A549 (cell line): ENCODE results near the gene P4HB. TPM values are rescaled to one million over a fixed set of nuclear protein-coding genes. Genes with fewer than 3 reads are reported as not detected.

Experiments
- ATAC-seq, 2 experiments: fragments of 200-7000 bp in 1 of 2; fragments of >200 bp in 1 of 2; cut with Nextera tagmentation in 1 of 2; cut with Tn5 transposase in 1 of 2; 3 replicates each; pipeline versions ENCODE4 v1.8.0 to v1.9.1; 2018 to 2020; ENCODE audit warnings: mild to moderate bottlenecking in 1 of 2, moderate library complexity in 1 of 2
- CTCF ChIA-PET: fragments of 300-600 bp; sonication (Branson Sonifier 250); formaldehyde crosslinking; extraction: SDS; loops from one replicate; lab custom pipeline; 2021; ENCODE audit warnings: antibody characterized with exemption, inconsistent platforms; lab: Yijun Ruan, JAX
- POLR2A ChIA-PET: fragments of 350-600 bp; formaldehyde crosslinking; extraction: SDS; loops from one replicate; lab custom pipeline; 2021; ENCODE audit warnings: antibody characterized with exemption, inconsistent platforms; lab: Yijun Ruan, JAX
- DNase-seq, 2 experiments: peaks; one replicate each; pipeline versions ENCODE4 v3.0.0 to v3.0.0-alpha.2; 2011 to 2016; ENCODE audit warnings: low read depth in 1 of 2, low spot score in 1 of 2
- FAIRE-seq: peaks from 2 replicates; lab custom pipeline; 2011; peaks lifted over from hg19 to GRCh38; lab: Jason Lieb, UNC
- H3K27ac ChIP-seq, 2 experiments: fragments of >200 bp; sonication (Bioruptor Twin); formaldehyde crosslinking; 3 replicates each; pipeline ENCODE4 v1.5.1; 2016 to 2017
- H3K4me1 ChIP-seq: fragments of >200 bp; sonication (Bioruptor Twin); formaldehyde crosslinking; 3 replicates; pipeline ENCODE4 v1.6.1; 2016
- H3K4me2 ChIP-seq: fragments of >200 bp; sonication (Bioruptor Twin); formaldehyde crosslinking; 3 replicates; pipeline ENCODE4 v1.6.1; 2016
- H3K4me3 ChIP-seq: fragments of >200 bp; sonication (Bioruptor Twin); formaldehyde crosslinking; 3 replicates; pipeline ENCODE4 v1.5.1; 2016
- H3K9me3 ChIP-seq: fragments of >200 bp; sonication (Bioruptor Twin); formaldehyde crosslinking; 3 replicates; pipeline ENCODE4 v1.6.1; 2016
- CBX2 ChIP-seq: fragments of 200-600 bp; sonication (generic); IDR thresholded peaks from 2 replicates; pipeline ENCODE4 v1.6.1; 2016; ENCODE audit warnings: low read depth, mild to moderate bottlenecking, borderline replicate concordance
- EHMT2 ChIP-seq: fragments of 200-600 bp; sonication (generic); IDR thresholded peaks from 2 replicates; pipeline ENCODE4 v1.6.1; 2016; ENCODE audit warnings: antibody characterized with exemption, low read depth, mild to moderate bottlenecking, moderate library complexity
- ESRRA ChIP-seq: fragments of 150-350 bp; IDR thresholded peaks from 2 replicates; pipeline ENCODE4 v1.6.1; 2014; ENCODE audit warnings: mild to moderate bottlenecking, low read length, borderline replicate concordance
- FOSB ChIP-seq: fragments of 250-450 bp; sonication (Bioruptor Pico); IDR thresholded peaks from 2 replicates; pipeline ENCODE4 v1.5.0; 2020; ENCODE audit warnings: mild to moderate bottlenecking, moderate library complexity
- FOSL2 ChIP-seq, 2 experiments: fragments of 450-650 bp in 1 of 2; fragments of >200 bp in 1 of 2; sonication (Bioruptor Twin) in 1 of 2; formaldehyde crosslinking; IDR thresholded peaks; 2 replicates each; pipeline versions ENCODE4 v1.5.0 to v1.6.1; 2016 to 2020; ENCODE audit warnings: mild to moderate bottlenecking in 1 of 2, moderate library complexity in 1 of 2
- HDAC2 ChIP-seq: fragments of 200-600 bp; sonication (generic); IDR thresholded peaks from 2 replicates; pipeline ENCODE4 v1.6.1; 2016
- HEYL ChIP-seq: fragments of 250-450 bp; sonication (Bioruptor Pico); IDR thresholded peaks from 2 replicates; pipeline ENCODE4 v1.8.0; 2021; ENCODE audit warnings: mild to moderate bottlenecking, moderate library complexity
- HOXA7 ChIP-seq: fragments of 250-450 bp; sonication (Bioruptor Pico); IDR thresholded peaks from 2 replicates; pipeline ENCODE4 v1.5.0; 2020; ENCODE audit warnings: mild to moderate bottlenecking, moderate library complexity
- HOXB13 ChIP-seq: fragments of 250-450 bp; sonication (Bioruptor Pico); IDR thresholded peaks from 2 replicates; pipeline ENCODE4 v1.5.0; 2020; ENCODE audit warnings: low read depth, mild to moderate bottlenecking, moderate library complexity
- JUN ChIP-seq, 2 experiments: fragments of >200 bp; sonication (Bioruptor Twin); formaldehyde crosslinking; IDR thresholded peaks; 2 replicates in 1 of 2; 3 replicates in 1 of 2; pipeline ENCODE4 v1.6.1; 2016 to 2017
- KDM1A ChIP-seq: fragments of 200-600 bp; sonication (generic); IDR thresholded peaks from 2 replicates; pipeline ENCODE4 v1.6.1; 2016; ENCODE audit warnings: low read depth, mild to moderate bottlenecking
- KDM5A ChIP-seq: fragments of 200-600 bp; sonication (generic); IDR thresholded peaks from 2 replicates; pipeline ENCODE4 v1.6.1; 2016; ENCODE audit warnings: antibody characterized with exemption, mild to moderate bottlenecking
- MAFK ChIP-seq: fragments of 450-650 bp; IDR thresholded peaks from 2 replicates; pipeline ENCODE4 v1.6.1; 2014; ENCODE audit not compliant: partially characterized antibody
- MAZ ChIP-seq: fragments of 150-350 bp; IDR thresholded peaks from 2 replicates; pipeline ENCODE4 v1.6.1; 2014; ENCODE audit warnings: antibody characterized with exemption, low read depth, low read length, borderline replicate concordance
- NFE2L2 ChIP-seq: fragments of 150-350 bp; conservative IDR thresholded peaks from 2 replicates; pipeline ENCODE4 v1.6.1; 2014; ENCODE audit warnings: low read length
- NR3C1 ChIP-seq: fragments of >200 bp; sonication (Bioruptor Twin); formaldehyde crosslinking; IDR thresholded peaks from 3 replicates; pipeline ENCODE4 v1.6.1; 2017
- RAD21 ChIP-seq, 2 experiments: fragments of >200 bp in 1 of 2; sonication (Bioruptor Twin) in 1 of 2; formaldehyde crosslinking in 1 of 2; IDR thresholded peaks in 1 of 2; conservative IDR thresholded peaks in 1 of 2; 2 replicates in 1 of 2; 3 replicates in 1 of 2; pipeline ENCODE4 v1.6.1; 2012 to 2018; ENCODE audit warnings: inconsistent platforms in 1 of 2
- RARB ChIP-seq: fragments of 250-450 bp; sonication (Bioruptor Pico); IDR thresholded peaks from 2 replicates; pipeline ENCODE4 v1.8.0; 2021; ENCODE audit warnings: mild to moderate bottlenecking, moderate library complexity
- RNF2 ChIP-seq: fragments of 200-600 bp; sonication (generic); IDR thresholded peaks from 2 replicates; pipeline ENCODE4 v1.6.1; 2016; ENCODE audit warnings: low read depth, mild to moderate bottlenecking, antibody characterized with exemption, moderate library complexity, borderline replicate concordance
- SREBF2 ChIP-seq: fragments of 450-650 bp; IDR thresholded peaks from 2 replicates; pipeline ENCODE4 v1.6.1; 2014; ENCODE audit warnings: mild to moderate bottlenecking, moderate library complexity
- ZC3H11A ChIP-seq: fragments of 450-650 bp; IDR thresholded peaks from 2 replicates; pipeline ENCODE4 v1.6.1; 2014; ENCODE audit warnings: antibody characterized with exemption, mild to moderate bottlenecking
- ZFP36 ChIP-seq: fragments of 450-650 bp; IDR thresholded peaks from 2 replicates; pipeline ENCODE4 v1.6.1; 2014; ENCODE audit warnings: borderline replicate concordance; ENCODE audit not compliant: partially characterized antibody
- ZNF302 ChIP-seq: fragments of 250-450 bp; sonication (Bioruptor Pico); IDR thresholded peaks from 2 replicates; pipeline ENCODE4 v1.9.0; 2021; ENCODE audit warnings: inconsistent platforms, mild to moderate bottlenecking, moderate library complexity
- WGBS: methylation state at CpG from one replicate; pipeline ENCODE4 v1.1.6; 2017; ENCODE audit errors: missing lambda C conversion rate; 5-methylcytosine and 5-hydroxymethylcytosine counted together
- polyA plus RNA-seq, 4 experiments: library from polyadenylated mRNA; depleted of rRNA in 3 of 4; stranded (reverse); fragments of >200 nt; fragmentation: RNase III in 1 of 4; extraction: RNeasy Plus Mini Kit Qiagen cat#74134 plus additional on column Dnase treatment in 1 of 4; gene quantifications; 2 replicates in 3 of 4; 3 replicates in 1 of 4; pipeline ENCODE4 v1.2.3, GENCODE V29; 2011 to 2017
- TF ChIP-seq, protein P1 (sequence below): IDR thresholded peaks from 2 replicates; pipeline ENCODE4 v1.6.1; 2012
- TF ChIP-seq, protein P2 (sequence below): fragments of >200 bp; sonication (Bioruptor Twin); formaldehyde crosslinking; IDR thresholded peaks from 3 replicates; pipeline ENCODE4 v1.5.1; 2016

P4HB gene
- polyA plus RNA-seq, 2 of the 4 experiments (the other 2 are of a cell fraction) = 102 to 622 TPM

DNA sequence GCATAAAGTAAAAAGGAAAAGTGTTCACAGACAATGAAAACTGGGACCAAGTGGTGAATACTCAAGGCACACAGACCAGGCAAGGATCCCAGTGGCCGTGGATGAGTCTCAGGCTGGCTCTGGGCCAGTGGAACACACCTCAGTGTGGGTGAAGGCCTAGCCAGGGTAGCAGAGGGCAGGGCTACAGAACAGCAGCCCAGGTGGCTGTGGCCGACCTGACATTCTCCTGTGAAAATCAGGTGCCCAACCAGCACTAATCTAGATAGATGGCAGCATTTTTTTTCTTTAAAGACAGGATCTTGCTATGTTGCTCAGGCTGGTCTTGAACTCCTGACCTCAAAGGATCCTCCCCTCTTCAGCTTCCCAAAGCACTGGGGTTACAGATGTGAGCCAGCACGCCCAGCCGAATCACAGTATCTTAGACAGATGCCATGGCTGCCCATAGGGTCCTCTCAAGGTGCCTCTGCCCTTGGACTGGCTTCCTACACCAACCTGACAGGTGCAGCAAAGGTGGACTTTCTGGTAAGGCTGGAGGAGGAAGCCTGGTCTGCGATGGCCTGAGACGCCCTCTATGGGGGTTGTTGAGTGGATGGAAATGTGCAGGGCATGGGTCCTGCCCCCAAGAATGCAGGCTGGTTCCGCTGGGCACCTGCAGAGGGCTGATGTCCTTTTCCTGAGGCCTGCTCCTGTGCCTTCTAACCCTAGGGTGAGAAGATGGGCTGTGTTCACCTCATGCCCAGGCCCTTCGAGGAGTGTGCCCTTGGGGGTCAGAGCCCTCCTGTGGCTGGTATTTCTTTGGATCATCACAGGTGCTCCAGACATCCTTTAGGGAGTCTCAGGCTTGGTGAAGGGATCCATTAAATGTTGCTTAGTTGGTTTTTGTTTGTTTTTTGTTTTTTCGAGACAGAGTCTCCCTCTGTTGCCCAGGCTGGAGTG is 3.8 kb upstream of the P4HB start:
- no peak for TF ChIP-seq KDM1A
- peak in 1 of 2 experiments; percentile 27; a peak in 2 of 5 replicates for TF ChIP-seq RAD21 (conservative IDR thresholded peaks at IDR 0.05 in 1 of 2, IDR thresholded peaks at IDR 0.05 in 1 of 2)
- TF ChIP-seq, protein P1, sequence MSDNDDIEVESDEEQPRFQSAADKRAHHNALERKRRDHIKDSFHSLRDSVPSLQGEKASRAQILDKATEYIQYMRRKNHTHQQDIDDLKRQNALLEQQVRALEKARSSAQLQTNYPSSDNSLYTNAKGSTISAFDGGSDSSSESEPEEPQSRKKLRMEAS = peak; percentile 19; the same call in 1 of the 2 replicates
- no peak for TF ChIP-seq FOSB (CRISPR knock-in tag)
- TF ChIP-seq ZNF302 (CRISPR knock-in tag) = no peak
- no peak for TF ChIP-seq HDAC2
- TF ChIP-seq, protein P2, sequence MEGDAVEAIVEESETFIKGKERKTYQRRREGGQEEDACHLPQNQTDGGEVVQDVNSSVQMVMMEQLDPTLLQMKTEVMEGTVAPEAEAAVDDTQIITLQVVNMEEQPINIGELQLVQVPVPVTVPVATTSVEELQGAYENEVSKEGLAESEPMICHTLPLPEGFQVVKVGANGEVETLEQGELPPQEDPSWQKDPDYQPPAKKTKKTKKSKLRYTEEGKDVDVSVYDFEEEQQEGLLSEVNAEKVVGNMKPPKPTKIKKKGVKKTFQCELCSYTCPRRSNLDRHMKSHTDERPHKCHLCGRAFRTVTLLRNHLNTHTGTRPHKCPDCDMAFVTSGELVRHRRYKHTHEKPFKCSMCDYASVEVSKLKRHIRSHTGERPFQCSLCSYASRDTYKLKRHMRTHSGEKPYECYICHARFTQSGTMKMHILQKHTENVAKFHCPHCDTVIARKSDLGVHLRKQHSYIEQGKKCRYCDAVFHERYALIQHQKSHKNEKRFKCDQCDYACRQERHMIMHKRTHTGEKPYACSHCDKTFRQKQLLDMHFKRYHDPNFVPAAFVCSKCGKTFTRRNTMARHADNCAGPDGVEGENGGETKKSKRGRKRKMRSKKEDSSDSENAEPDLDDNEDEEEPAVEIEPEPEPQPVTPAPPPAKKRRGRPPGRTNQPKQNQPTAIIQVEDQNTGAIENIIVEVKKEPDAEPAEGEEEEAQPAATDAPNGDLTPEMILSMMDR = peak; percentile 15; the same call in 2 of the 3 replicates
- no peak for TF ChIP-seq RARB (CRISPR knock-in tag)
- ATAC-seq = no peak
- Histone ChIP-seq H3K9me3 (no peaks in the 10 kb centered on the region), H3K4me3 (no peak overlapping the region), H3K4me2 (no peak overlapping the region), H3K27ac (no peak overlapping the region), H3K4me1 (peaks cover 54% of the 10 kb centered on the region)
- WGBS = 72% methylated on average over 9 of the region's 9 CpGs
- CTCF ChIA-PET = interaction anchor here (0.9 to 2.4 kb wide), 3 partner anchors 9 to 129 kb away, joined by 3 to 7 read pairs (median 3); no protein-coding TSS in a partner anchor
- POLR2A ChIA-PET = no interaction called here
- peak in 1 of 2 experiments; percentile 58 for DNase-seq
- FAIRE-seq = no peak

DNA sequence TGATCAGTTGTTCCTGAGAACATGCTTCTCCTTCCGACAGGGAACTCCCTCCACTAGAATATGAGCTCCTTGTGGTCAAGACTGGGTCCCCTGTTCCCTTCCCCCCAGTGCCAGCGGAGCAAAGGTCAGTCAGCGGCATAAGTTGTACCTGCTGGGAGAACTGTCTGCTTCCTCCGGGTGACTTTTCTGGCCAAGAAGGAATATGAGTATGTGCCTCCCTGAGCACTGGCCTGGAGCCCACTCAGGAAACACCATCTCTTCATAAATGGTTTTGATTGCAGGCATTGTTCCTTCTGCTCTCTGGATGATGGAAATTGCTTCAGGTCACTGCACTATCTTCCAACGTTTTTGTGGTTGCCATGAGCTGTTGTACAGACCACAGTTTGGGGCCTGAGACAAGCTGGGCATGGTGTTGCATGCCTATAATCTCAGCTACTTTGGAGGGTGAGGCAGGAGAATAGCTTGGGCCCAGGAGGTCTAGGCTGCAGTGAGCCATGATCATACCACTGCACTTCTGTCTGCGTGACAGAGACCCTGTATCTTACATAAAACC is 2.9 kb upstream of the P4HB start:
- H3K9me3 ChIP-seq = no peaks in the 10 kb centered on the region
- TF ChIP-seq CBX2 (no peak), ESRRA (no peak), ZFP36 (no peak), RNF2 (no peak), ZC3H11A (no peak), RARB (CRISPR knock-in tag) (no peak)
- ChIA-PET POLR2A (no interaction called here), CTCF (interaction anchor here (0.9 to 2.4 kb wide), 5 partner anchors 8 to 139 kb away, joined by 3 to 7 read pairs (median 3); no protein-coding TSS in a partner anchor)
- no peak for DNase-seq
- no peak for ATAC-seq
- peak overlapping the region; percentile 89 for H3K4me2 ChIP-seq
- WGBS = 68% methylated on average over 6 of the region's 6 CpGs
- FAIRE-seq = no peak
- no peak overlapping the region for H3K4me3 ChIP-seq
- no peak overlapping the region for H3K27ac ChIP-seq
- peaks cover 54% of the 10 kb centered on the region for H3K4me1 ChIP-seq

DNA sequence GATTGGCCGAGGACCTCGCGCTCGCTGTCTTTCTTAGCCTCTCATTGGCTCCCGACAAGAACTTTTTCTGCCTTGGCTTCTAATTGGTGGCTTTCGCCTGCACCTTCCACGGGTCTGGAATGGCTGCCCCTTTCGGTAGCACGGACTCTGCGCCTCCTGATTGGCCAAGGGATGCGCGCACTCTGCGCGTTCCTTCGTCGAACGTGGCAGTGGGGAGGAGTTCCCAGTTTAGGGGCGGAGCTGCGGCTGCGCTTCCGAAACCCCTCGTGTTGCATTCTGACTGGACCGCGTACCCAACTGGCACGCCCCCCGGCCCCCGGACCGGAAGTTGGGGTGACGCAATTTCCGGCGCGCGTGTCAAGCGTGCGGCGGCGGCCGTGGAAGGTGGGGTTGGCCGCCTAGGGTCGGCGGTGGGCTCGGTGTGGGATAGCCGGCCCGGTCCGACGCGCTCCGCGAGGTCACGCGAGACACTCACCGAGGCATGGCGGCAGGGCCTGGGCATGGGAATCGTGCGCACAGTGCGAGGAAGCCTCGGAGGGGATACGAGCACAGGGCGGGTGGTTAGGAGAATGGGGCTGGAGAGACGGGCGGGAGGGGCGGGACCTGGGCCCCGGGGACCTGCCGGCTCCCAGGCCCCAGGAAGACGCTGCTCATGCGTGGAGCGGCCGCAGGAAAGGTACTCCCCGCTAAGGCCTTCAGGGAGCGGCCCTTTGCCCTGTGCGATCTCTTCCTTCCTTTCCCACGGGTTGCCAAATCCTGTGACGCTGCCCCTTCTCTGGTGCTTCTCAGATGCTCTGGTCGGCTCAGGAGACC is 627 bp upstream of the P4HB start:
- FAIRE-seq = peak; percentile 98
- peak overlapping the region; percentile 89 for H3K4me2 ChIP-seq
- H3K9me3 ChIP-seq = no peaks in the 10 kb centered on the region
- peak; percentile 84 to 92 for ATAC-seq
- DNase-seq = peak; percentile 100
- peaks cover 35% of the 10 kb centered on the region for H3K4me1 ChIP-seq
- 2% methylated on average over 50 of the region's 74 CpGs for WGBS
- H3K27ac ChIP-seq = peak overlapping the region; percentile 91 to 94
- CTCF ChIA-PET = interaction anchor here (1.4 to 1.6 kb wide), 2 partner anchors 9 to 11 kb away, joined by 3 to 6 read pairs; no protein-coding TSS in a partner anchor
- POLR2A ChIA-PET = interaction anchor here (0.5 to 1.1 kb wide), 13 partner anchors 8 to 145 kb away, joined by 3 to 11 read pairs (median 4); partner anchors contain the start of genes ARHGDIA and MCRIP1
- peak overlapping the region; percentile 72 for H3K4me3 ChIP-seq
- TF ChIP-seq MAZ (peak; percentile 4; the same call in 1 of the 2 replicates), FOSL2 (IDR thresholded peaks at IDR 0.05) (no peak), FOSL2 (CRISPR knock-in tag; IDR thresholded peaks at IDR 0.05) (peak; percentile 72), HOXB13 (CRISPR knock-in tag) (peak; percentile 100), KDM5A (peak; percentile 27; the same call in 1 of the 2 replicates), SREBF2 (no peak), HOXA7 (CRISPR knock-in tag) (peak; percentile 93; the same call in 1 of the 2 replicates), JUN (IDR thresholded peaks at IDR 0.05) (peak; percentile 82 to 90; a peak in 4 of 5 replicates), EHMT2 (no peak), HEYL (CRISPR knock-in tag) (peak; percentile 100), MAFK (no peak), NFE2L2 (no peak), NR3C1 (no peak)
- TF ChIP-seq, protein P2 = no peak
